ENCODE measurements around the gene NXF2.

DNA sequence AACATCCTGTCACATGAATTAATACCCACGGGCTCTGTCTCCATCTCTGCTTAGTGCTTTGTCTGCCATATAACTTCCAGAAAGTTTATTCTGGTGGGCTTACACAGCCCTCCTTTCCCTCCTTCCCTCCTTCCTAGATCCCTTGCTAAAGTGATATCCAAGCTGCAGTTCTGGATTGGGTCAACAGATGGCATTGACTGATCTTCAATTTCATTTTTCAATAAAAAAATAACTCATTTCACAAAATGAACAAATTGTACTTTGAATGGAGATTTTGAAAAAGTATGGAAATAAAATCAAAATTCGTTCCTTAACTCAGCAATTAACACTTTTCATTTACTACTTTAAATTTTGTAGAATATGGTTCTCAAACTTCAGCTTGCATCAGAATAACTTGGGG, 94.9 kb downstream of the NXF2 start:
- no peak for TF ChIP-seq POLR2AphosphoS5 (IDR thresholded peaks at IDR 0.05; ENCODE audit: borderline replicate concordance, low read depth, low read length)
- TF ChIP-seq EZH2 (IDR thresholded peaks at IDR 0.05), result no peak
- no peak for TF ChIP-seq FOXP2 (optimal IDR thresholded peaks at IDR 0.05; ENCODE audit: control extremely low read depth, extremely low read length, insufficient read depth)

Measured in SK-N-MC (cell line).